ENCODE data around the gene NFIA. TPM values are rescaled to one million over a fixed set of nuclear protein-coding genes. Genes with fewer than 3 reads are reported as not detected.

NFIA gene
- total RNA-seq, 1 experiment from 2014 or later, result 0.35 TPM

GRCh38 chr1:61452176-61453035 lies 370.0 kb downstream of the NFIA start:
- Histone ChIP-seq H2BK120ac (ENCODE audit: low read depth, low read length, poor library complexity, severe bottlenecking) (no peak overlapping the region), H3K4me1 (ENCODE audit: insufficient read depth, low read length) (no peaks in the 10 kb centered on the region), H4K5ac (ENCODE audit: insufficient read length, low read depth, low read length) (no peak overlapping the region), H2AK5ac (ENCODE audit: insufficient read length, low read length) (no peak overlapping the region), H3K14ac (ENCODE audit: insufficient read depth, low read length) (no peak overlapping the region), H3T11ph (ENCODE audit: low read length) (no peak overlapping the region), H3K9ac (ENCODE audit: extremely low read depth, insufficient read length, low read length) (no peak overlapping the region), H3K27ac (ENCODE audit: insufficient read length, low read depth, low read length) (no peak overlapping the region), H2BK15ac (ENCODE audit: low read depth, low read length) (no peak overlapping the region), H3K79me2 (ENCODE audit: insufficient read depth, low read length) (no peaks in the 10 kb centered on the region), H4K8ac (replicated peaks; ENCODE audit: insufficient read length, low read depth, low read length) (no peak overlapping the region), H3K23me2 (ENCODE audit: insufficient read length, low read depth, low read length, poor library complexity, severe bottlenecking) (no peaks in the 10 kb centered on the region), H3K27me3 (ENCODE audit: insufficient read depth, low read length) (no peaks in the 10 kb centered on the region), H2BK20ac (ENCODE audit: low read depth, low read length, poor library complexity, severe bottlenecking) (no peak overlapping the region), H3K56ac (ENCODE audit: insufficient read length, low read depth, low read length) (no peak overlapping the region), H2AFZ (ENCODE audit: low read length) (no peak overlapping the region), H3K23ac (ENCODE audit: insufficient read length, low read depth, low read length) (no peak overlapping the region), H2BK5ac (ENCODE audit: insufficient read length, low read length) (no peak overlapping the region), H3K9me3 (ENCODE audit: control insufficient read depth, low read depth, low read length) (no peaks in the 10 kb centered on the region), H3K4me2 (ENCODE audit: insufficient read depth, insufficient read length, low read length) (no peak overlapping the region), H3K4ac (ENCODE audit: low read depth, low read length) (no peak overlapping the region), H4K20me1 (ENCODE audit: control insufficient read depth, insufficient read depth, insufficient read length) (no peaks in the 10 kb centered on the region), H4K91ac (ENCODE audit: insufficient read length, low read depth, low read length) (no peak overlapping the region), H3K79me1 (ENCODE audit: insufficient read depth, low read depth, low read length, poor library complexity, severe bottlenecking) (no peaks in the 10 kb centered on the region), H3K18ac (ENCODE audit: insufficient read length, low read depth, low read length) (no peak overlapping the region), H2BK12ac (ENCODE audit: insufficient read length, low read depth, low read length) (no peak overlapping the region)
- no peaks in the 10 kb centered on the region; the same call in 1 of the 2 replicates for H3K27me3 Mint-ChIP-seq (ENCODE audit: low read depth)
- no peak overlapping the region for H3K4me3 Mint-ChIP-seq
- H3K4me1 Mint-ChIP-seq, result peaks cover 29% of the 10 kb centered on the region in 2 experiments
- TF ChIP-seq, protein P1, sequence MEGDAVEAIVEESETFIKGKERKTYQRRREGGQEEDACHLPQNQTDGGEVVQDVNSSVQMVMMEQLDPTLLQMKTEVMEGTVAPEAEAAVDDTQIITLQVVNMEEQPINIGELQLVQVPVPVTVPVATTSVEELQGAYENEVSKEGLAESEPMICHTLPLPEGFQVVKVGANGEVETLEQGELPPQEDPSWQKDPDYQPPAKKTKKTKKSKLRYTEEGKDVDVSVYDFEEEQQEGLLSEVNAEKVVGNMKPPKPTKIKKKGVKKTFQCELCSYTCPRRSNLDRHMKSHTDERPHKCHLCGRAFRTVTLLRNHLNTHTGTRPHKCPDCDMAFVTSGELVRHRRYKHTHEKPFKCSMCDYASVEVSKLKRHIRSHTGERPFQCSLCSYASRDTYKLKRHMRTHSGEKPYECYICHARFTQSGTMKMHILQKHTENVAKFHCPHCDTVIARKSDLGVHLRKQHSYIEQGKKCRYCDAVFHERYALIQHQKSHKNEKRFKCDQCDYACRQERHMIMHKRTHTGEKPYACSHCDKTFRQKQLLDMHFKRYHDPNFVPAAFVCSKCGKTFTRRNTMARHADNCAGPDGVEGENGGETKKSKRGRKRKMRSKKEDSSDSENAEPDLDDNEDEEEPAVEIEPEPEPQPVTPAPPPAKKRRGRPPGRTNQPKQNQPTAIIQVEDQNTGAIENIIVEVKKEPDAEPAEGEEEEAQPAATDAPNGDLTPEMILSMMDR (conservative IDR thresholded peaks at IDR 0.05), result no peak
- 0 out of 7 replicates have a peak overlapping the region, but pooled peaks of 1 of the 3 experiments have one; percentile 14 for H3K27ac Mint-ChIP-seq
- H3K36me3 Mint-ChIP-seq (ENCODE audit: insufficient read depth in 1 of 3, low read depth in 3 of 3), result no peaks in the 10 kb centered on the region
- WGBS (ENCODE audit: extremely low coverage, insufficient read length, low lambda C conversion rate), result no CpG with 5 or more reads among the region's 4 CpGs
- DNase-seq, result no peak
- no peaks in the 10 kb centered on the region; a peak in 1 of 5 replicates for H3K9me3 Mint-ChIP-seq

Data from H9 (cell line).